Stomach smooth muscle (tissue), 2 donors: ENCODE measurements around the gene LPAR5.

Experiments used
- H3K27ac ChIP-seq: one replicate; pipeline ENCODE4 v1.7.0; 2013; ENCODE audit warnings: mild to moderate bottlenecking, low read length, inconsistent platforms
- H3K27me3 ChIP-seq, 2 donors: one replicate each; pipeline ENCODE4 v1.7.0; 2013; ENCODE audit warnings: low read length in 2 of 2; ENCODE audit not compliant: insufficient read depth in 2 of 2, control insufficient read depth in 1 of 2
- H3K36me3 ChIP-seq, 2 donors: one replicate each; pipeline ENCODE4 v1.7.0; 2013; ENCODE audit warnings: low read length in 2 of 2; ENCODE audit not compliant: control insufficient read depth in 2 of 2, insufficient read depth in 2 of 2
- H3K4me1 ChIP-seq: one replicate; pipeline ENCODE4 v1.7.0; 2013; ENCODE audit warnings: low read length; ENCODE audit not compliant: control insufficient read depth, insufficient read depth
- H3K4me3 ChIP-seq, 2 donors: one replicate each; pipeline ENCODE4 v1.7.0; 2013; ENCODE audit warnings: low read length in 2 of 2
- H3K9ac ChIP-seq, 2 donors: one replicate each; pipeline ENCODE4 v1.7.0; 2013; ENCODE audit warnings: low read length in 2 of 2, mild to moderate bottlenecking in 1 of 2
- H3K9me3 ChIP-seq, 2 donors: one replicate each; pipeline ENCODE4 v1.7.0; 2013; ENCODE audit warnings: low read length in 2 of 2; ENCODE audit not compliant: control insufficient read depth in 2 of 2
- donor health status: healthy.
- donor health status: Pancreatic carcinoma.

Gene LPAR5

DNA sequence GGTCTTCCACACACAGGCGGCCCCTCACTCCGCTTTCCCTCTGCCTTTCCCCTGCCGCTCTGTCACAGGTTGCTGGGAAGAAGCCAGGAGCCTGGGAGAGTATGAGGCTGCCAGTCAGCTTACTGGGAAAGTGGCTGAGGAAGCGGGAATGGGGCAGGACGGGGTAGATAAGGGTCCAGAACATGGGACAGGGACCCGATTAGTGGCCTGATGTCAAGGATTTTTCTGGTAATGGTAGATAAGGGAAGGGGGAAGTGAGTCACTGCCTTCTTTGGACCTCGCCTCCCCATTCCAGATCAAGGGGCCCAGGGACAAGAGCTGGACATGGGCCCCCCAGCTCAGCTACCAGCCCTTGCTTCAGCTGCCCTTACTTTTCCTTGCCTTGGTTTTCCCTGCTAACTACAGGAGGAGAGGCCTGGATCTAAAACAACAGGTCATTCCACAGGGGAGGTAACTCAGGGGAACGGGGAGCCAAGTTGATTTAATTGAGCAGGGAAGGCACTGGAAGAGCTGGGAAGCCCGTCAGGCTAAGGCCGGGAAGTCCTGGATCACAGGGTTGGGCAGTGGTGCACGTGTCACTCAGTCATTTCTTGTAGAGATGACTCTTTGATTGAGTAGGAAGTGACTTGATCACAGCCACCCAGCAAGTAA, 3.5 kb upstream of the LPAR5 start:
- H3K9ac ChIP-seq, result no peak overlapping the region
- no peak overlapping the region for H3K4me3 ChIP-seq
- H3K36me3 ChIP-seq, result no peaks in the 10 kb centered on the region
- H3K9me3 ChIP-seq, result no peaks in the 10 kb centered on the region
- no peaks in the 10 kb centered on the region for H3K27me3 ChIP-seq
- H3K27ac ChIP-seq, result no peak overlapping the region
- no peaks in the 10 kb centered on the region for H3K4me1 ChIP-seq

DNA sequence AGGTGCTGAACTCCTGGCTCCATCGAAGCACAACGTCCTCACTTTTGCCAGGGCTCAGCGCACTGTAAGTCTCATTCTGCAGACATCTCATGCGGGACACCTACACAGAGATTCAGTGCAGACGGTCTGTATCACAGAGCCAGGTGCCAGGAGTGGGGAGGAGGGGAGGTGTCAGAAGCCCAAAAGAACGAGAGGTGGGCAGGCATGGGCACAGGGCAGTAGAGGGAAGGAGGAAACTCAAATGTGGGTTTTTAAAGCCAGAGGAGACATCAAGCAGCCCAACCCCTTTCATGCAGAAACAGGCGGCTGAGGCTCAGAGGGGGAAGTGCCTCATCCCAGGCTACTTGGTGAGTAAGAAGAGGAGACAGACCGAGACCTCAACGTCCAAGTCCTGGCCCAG, 2.5 kb upstream of the LPAR5 start:
- Histone ChIP-seq H3K9me3 (no peaks in the 10 kb centered on the region), H3K4me1 (no peaks in the 10 kb centered on the region), H3K27ac (no peak overlapping the region), H3K4me3 (no peak overlapping the region), H3K9ac (no peak overlapping the region), H3K27me3 (no peaks in the 10 kb centered on the region), H3K36me3 (no peaks in the 10 kb centered on the region)

DNA sequence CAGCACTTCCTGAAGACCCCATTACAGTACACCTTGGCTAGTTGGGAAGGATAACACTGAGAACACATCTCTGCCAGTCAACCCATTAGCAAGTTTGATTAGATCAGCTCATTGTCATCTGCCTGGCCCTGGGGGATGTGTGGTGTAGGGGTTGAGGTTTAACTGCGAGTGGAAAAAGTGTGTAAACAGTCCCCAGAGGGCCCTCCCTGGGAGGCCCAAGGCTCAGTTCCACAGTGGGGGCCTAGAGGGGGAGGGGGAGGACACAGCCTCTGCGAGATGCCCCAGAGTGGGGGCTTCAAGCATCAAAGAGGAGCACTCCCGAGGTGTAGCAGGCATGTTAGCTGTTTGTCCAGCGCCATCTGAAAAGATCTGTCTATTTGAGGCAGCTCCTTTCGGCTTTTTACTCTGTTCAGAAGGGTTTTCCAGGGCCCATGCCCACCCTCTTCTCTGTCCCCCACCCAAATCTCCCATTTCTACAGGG, 344 bp downstream of the LPAR5 start:
- Histone ChIP-seq H3K4me3 (no peak overlapping the region), H3K9me3 (no peaks in the 10 kb centered on the region), H3K27me3 (peaks cover 0 to 6% of the 10 kb centered on the region in 2 donors), H3K36me3 (no peaks in the 10 kb centered on the region), H3K4me1 (peaks cover 6% of the 10 kb centered on the region), H3K27ac (no peak overlapping the region), H3K9ac (peak overlapping the region in 1 of 2 donors; percentile 21)

DNA sequence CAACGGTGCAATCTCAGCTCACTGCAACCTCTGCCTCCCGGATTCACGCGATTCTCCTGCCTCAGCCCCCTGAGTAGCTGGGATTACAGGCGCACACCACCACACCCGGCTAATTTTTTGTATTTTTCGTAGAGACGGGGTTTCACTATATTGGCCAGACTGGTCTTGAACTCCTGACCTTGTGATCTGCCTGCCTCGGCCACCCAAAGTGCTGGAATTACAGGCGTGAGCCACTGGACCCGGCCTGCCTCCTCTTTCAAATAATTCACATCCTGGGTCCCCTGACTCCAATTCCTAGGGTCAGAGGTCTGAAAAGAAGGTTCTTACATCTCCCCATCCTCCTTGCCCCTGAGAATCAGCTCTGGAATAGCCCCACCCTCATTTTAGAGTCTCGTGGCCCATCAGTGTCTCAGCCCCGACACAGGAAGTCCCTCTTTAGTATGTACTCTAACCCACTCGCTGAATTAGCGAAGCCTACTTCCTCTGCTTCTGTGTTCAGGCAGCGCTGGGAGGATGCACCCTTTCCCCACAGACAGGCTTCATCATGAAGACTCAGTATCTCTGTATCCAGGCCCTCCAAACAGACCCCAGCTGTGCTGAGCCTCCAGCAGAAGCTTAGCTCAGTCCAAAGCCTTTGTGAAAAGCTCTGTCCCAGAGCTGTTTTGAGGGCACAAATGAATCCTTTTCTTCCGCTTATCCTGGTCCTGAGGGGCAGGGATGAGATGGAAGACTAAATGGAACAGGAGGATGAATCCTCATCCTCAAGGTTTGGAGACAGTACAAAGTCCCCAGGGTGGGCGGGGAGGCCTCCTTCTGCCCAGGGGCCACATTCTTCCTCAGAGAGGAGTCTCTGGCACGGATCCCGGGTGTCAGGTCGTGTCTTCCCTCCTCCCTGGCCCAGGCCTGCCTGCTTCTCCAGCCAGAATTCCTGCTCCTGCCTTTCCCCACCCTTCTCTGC, 3.5 kb downstream of the LPAR5 start:
- Histone ChIP-seq H3K4me3 (no peak overlapping the region), H3K27me3 (peaks cover 0 to 6% of the 10 kb centered on the region in 2 donors), H3K9ac (peak overlapping the region in 1 of 2 donors; percentile 27), H3K9me3 (no peaks in the 10 kb centered on the region), H3K4me1 (peaks cover 6% of the 10 kb centered on the region), H3K27ac (no peak overlapping the region), H3K36me3 (no peaks in the 10 kb centered on the region)

DNA sequence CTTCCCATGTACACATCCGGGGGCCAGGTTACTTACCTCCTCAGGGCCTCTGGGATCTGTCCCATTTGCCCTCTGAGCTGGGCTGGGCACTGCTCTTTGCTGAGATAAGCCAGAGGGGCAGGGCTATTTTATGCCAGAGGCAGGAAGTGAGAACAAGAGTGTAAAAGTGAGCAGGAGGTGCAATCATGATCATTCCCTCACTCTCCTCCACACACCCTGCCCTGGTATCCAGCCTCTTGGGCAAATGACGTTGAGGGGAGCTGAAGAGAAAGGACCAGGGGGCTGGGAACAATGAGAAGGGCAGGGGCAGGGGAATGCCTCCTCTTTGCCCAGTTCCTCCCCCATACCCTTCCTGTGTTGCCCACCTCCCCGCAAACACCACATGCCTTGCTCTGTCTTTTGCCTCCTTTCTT, 4.2 kb downstream of the LPAR5 start:
- Histone ChIP-seq H3K27ac (no peak overlapping the region), H3K4me1 (peaks cover 6% of the 10 kb centered on the region), H3K27me3 (peaks cover 0 to 6% of the 10 kb centered on the region in 2 donors), H3K36me3 (no peaks in the 10 kb centered on the region), H3K9ac (no peak overlapping the region), H3K9me3 (no peaks in the 10 kb centered on the region), H3K4me3 (no peak overlapping the region)

DNA sequence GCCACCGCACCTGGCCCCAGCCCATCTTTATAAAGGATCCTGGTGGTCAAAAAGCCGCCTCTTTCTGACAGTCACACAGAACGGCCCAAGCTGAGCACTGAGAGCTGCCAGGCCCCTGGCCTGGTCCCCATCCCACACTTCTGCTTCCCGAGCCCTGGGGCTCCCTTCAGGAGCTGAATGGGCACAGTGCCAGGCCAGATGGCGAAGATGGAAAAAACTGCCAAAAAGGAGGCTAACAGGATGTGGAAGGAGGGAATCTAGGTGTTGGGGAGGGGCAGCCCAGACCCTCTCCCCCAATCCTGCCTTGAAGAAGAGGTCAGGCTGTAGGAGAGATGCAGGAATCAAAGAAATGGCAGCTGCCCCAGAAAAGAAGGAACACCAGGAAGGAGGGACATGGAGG, 5.0 kb downstream of the LPAR5 start:
- H3K4me1 ChIP-seq, result peaks cover 6% of the 10 kb centered on the region
- no peaks in the 10 kb centered on the region for H3K36me3 ChIP-seq
- no peaks in the 10 kb centered on the region for H3K9me3 ChIP-seq
- no peak overlapping the region for H3K9ac ChIP-seq
- H3K4me3 ChIP-seq, result no peak overlapping the region
- H3K27ac ChIP-seq, result no peak overlapping the region
- H3K27me3 ChIP-seq, result peaks cover 0 to 6% of the 10 kb centered on the region in 2 donors

DNA sequence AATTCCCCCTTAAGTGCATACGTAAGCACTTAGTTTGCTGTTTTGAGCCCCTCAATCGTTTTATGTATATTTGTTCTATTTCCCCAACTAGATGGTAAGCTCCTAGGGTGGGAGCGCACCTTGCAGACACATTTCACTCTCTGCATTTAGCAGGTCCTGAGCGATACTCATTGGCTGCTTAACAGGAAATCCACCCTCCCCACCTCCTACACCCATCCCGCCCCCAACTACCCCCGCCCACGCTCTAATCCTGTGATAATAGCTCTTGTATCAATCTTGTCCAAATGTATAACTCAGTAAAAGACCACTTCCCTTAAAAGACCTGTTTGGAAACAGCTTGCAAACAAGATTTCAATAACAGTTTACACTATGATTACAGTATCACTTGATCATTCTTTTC, 8.1 kb downstream of the LPAR5 start:
- H3K9ac ChIP-seq, result no peak overlapping the region
- H3K4me1 ChIP-seq, result peaks cover 1% of the 10 kb centered on the region
- no peak overlapping the region for H3K27ac ChIP-seq
- no peak overlapping the region for H3K4me3 ChIP-seq
- H3K36me3 ChIP-seq, result no peaks in the 10 kb centered on the region
- H3K27me3 ChIP-seq, result peaks cover 0 to 6% of the 10 kb centered on the region in 2 donors
- no peaks in the 10 kb centered on the region for H3K9me3 ChIP-seq

DNA sequence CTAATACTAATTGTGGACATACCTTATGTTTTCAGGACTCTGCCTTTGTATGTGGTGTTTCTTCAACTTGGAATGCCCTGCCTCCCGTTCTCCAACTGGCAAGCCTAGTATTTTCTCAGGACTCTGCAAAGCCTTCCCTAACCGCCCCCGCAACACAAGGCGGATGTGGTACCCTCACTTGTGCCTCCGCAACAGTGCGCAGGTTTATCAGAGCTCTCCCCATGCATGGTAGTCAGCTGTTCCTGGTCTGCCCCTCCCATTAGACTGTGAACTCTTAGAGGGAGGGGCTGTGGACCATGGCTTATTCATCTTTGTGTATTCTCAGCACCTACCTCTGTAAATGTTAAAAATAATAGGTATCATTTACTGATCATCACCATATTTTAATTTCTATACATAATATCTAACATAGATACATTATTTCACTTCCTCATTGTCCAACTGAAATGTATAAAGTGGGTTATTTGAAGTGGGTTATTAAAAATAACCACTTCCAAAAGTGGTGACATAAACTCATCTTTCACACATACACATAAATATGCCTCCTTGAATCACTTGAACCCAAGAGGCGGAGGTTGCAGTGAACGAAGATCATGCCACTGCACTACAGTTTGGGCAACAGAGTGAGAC, 9.0 kb downstream of the LPAR5 start:
- H3K4me1 ChIP-seq, result no peaks in the 10 kb centered on the region
- peaks cover 0 to 6% of the 10 kb centered on the region in 2 donors for H3K27me3 ChIP-seq
- H3K9ac ChIP-seq, result no peak overlapping the region
- no peak overlapping the region for H3K4me3 ChIP-seq
- no peaks in the 10 kb centered on the region for H3K9me3 ChIP-seq
- no peaks in the 10 kb centered on the region for H3K36me3 ChIP-seq
- no peak overlapping the region for H3K27ac ChIP-seq

DNA sequence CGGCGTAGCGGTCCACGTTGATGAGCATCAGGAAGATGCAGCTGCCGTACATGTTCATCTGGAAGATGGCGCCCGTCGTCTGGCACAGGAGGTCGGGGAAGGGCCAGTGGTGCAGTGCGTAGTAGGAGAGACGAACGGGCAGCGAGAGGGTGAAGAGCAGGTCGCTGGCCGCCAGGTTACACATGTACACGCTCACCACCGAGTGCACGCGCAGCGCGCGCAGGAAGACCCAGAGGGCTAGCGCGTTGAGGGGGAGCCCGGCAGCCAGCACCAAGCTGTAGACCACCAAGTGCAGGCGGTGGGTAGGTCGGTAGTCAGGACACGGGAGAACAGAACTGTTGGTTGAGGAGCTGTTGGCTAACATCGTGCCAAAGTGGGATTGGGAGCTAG, 14.9 kb downstream of the LPAR5 start:
- Histone ChIP-seq H3K4me1 (peaks cover 9% of the 10 kb centered on the region), H3K27me3 (peaks cover 17 to 18% of the 10 kb centered on the region in 2 donors), H3K4me3 (peak overlapping the region in 1 of 2 donors; percentile 40), H3K9me3 (no peaks in the 10 kb centered on the region), H3K27ac (no peak overlapping the region), H3K9ac (no peak overlapping the region), H3K36me3 (no peaks in the 10 kb centered on the region)

DNA sequence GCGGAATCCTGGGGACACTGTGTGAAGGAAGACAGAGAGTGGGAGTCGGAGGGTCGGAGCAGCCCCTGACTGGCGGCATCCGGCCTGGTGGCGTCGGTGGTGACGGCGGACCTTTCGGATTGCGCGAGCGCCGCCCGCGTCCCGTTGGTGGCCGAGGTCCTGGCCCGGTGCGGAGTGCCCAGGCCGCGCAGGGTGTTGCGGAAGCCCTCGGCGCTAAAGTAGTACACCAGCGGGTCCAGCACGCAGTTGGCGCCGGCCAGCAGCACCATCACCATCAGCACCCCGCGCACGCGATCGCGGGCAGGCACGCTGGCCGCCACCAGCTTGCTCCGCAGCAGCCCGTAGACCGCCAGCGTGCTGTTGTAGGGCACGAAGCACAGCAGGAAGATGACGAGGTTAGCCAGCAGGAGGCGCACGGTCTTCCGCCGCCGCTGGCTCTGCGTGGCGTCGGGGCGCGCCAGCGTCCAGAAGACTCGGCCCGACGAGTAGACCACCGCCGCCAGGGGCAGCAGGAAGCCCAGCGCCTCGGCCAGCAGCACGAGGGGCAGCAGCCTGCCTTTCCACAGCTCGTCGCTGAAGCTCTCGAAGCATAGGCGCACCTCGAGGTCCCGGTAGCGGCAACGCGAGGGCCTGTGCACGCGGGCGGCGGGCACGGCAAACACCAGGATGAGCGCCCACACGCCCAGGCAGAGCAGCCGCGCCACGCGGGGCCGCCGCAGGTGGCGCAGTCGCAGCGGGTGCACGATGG, 15.4 kb downstream of the LPAR5 start:
- Histone ChIP-seq H3K4me3 (peak overlapping the region in 1 of 2 donors; percentile 40), H3K9me3 (no peaks in the 10 kb centered on the region), H3K36me3 (no peaks in the 10 kb centered on the region), H3K9ac (no peak overlapping the region), H3K4me1 (peaks cover 9% of the 10 kb centered on the region), H3K27ac (no peak overlapping the region), H3K27me3 (peaks cover 17 to 18% of the 10 kb centered on the region in 2 donors)
